Endodermal cell (in vitro differentiated cells): ENCODE measurements around the gene NAA30. TPM values are rescaled to one million over a fixed set of nuclear protein-coding genes. Genes with fewer than 3 reads are reported as not detected.
"Not testable (repeated sequence)": the region's sequence is repeated elsewhere in the genome, so short reads cannot be mapped to it uniquely, and the experiment has no call there.

Source experiments
- DNase-seq: peaks from one replicate; pipeline ENCODE4 v3.0.0-alpha.2; 2017
- H3K27ac ChIP-seq: 2 replicates; pipeline ENCODE4 v1.5.1; 2013; ENCODE audit warnings: mild to moderate bottlenecking, low read depth, low read length, moderate library complexity
- H3K27me3 ChIP-seq: 2 replicates; pipeline ENCODE4 v1.6.1; 2013; ENCODE audit warnings: mild to moderate bottlenecking, low read length, moderate library complexity; ENCODE audit not compliant: insufficient read depth, control insufficient read depth, poor library complexity, severe bottlenecking
- H3K36me3 ChIP-seq: 2 replicates; pipeline ENCODE4 v1.7.0; 2013; ENCODE audit warnings: mild to moderate bottlenecking, low read length, moderate library complexity; ENCODE audit not compliant: control insufficient read depth, insufficient read depth
- H3K4me1 ChIP-seq: one replicate; pipeline ENCODE4 v1.7.0; 2013; ENCODE audit warnings: low read length; ENCODE audit not compliant: control insufficient read depth, insufficient read depth
- H3K4me3 ChIP-seq: 2 replicates; pipeline ENCODE4 v1.5.1; 2013; ENCODE audit warnings: mild to moderate bottlenecking, low read length, moderate library complexity
- H3K9ac ChIP-seq: 2 replicates; pipeline ENCODE4 v1.6.1; 2013; ENCODE audit warnings: mild to moderate bottlenecking, low read length, moderate library complexity; ENCODE audit not compliant: poor library complexity, severe bottlenecking; ENCODE audit errors: extremely low read depth
- H3K9me3 ChIP-seq: 2 replicates; pipeline ENCODE4 v1.6.1; 2013; ENCODE audit warnings: mild to moderate bottlenecking, low read length, moderate library complexity; ENCODE audit not compliant: control insufficient read depth
- H3K27ac Mint-ChIP-seq: 2 replicates; pipeline ENCODE4 v1.8.0; 2020; ENCODE audit warnings: mixed read lengths
- H3K27me3 Mint-ChIP-seq: 2 replicates; pipeline ENCODE4 v1.8.0; 2021; ENCODE audit warnings: mild to moderate bottlenecking, mixed read lengths; ENCODE audit not compliant: insufficient read depth
- H3K36me3 Mint-ChIP-seq: 2 replicates; pipeline ENCODE4 v1.8.0; 2020; ENCODE audit warnings: low read depth, mixed read lengths
- H3K4me1 Mint-ChIP-seq: 2 replicates; pipeline ENCODE4 v1.8.0; 2020; ENCODE audit warnings: mixed read lengths
- H3K4me3 Mint-ChIP-seq: 2 replicates; pipeline ENCODE4 v1.8.0; 2020; ENCODE audit warnings: mild to moderate bottlenecking, moderate library complexity, mixed read lengths
- H3K9me3 Mint-ChIP-seq: 2 replicates; pipeline ENCODE4 v1.8.0; 2020; ENCODE audit warnings: mild to moderate bottlenecking, mixed read lengths
- CTCF ChIP-seq: fragments of 200-600 bp; sonication (generic); conservative IDR thresholded peaks from 2 replicates; pipeline ENCODE4 v1.5.0; 2021; ENCODE audit warnings: antibody characterized with exemption, mild to moderate bottlenecking
- WGBS, 2 experiments: methylation state at CpG; one replicate each; pipeline versions ENCODE4 v1.1.5 to v1.1.7; 2013; ENCODE audit warnings: missing lambda C conversion rate in 2 of 2, mixed read lengths in 1 of 2; ENCODE audit not compliant: insufficient coverage in 1 of 2, insufficient read length in 1 of 2; 5-methylcytosine and 5-hydroxymethylcytosine counted together
- total RNA-seq, 2 donors: library from RNA; stranded (reverse); fragmentation: NEBNext Ultra II Directional in 1 of 2; extraction: Animal tissue kit (Norgen Biotek cat#: 25700) in 1 of 2; gene quantifications; 2 replicates in 1 of 2; 3 replicates in 1 of 2; pipeline ENCODE4 v1.2.1, GENCODE V29; 2021

NAA30 gene
- total RNA-seq, 2 donors from 2014 or later, result 23.0 to 26.0 TPM

- peak; percentile 51 for DNase-seq
- peaks cover 55% of the 10 kb centered on the region for H3K4me1 Mint-ChIP-seq
- H3K4me3 Mint-ChIP-seq, result no peak overlapping the region
Measured at GRCh38 chr14:57362361-57362760, 28.0 kb upstream of the NAA30 start.

GRCh38 chr14:57364659-57365450, 25.5 kb upstream of the NAA30 start:
- Histone ChIP-seq H3K4me1 (peaks cover 8% of the 10 kb centered on the region), H3K36me3 (no peaks in the 10 kb centered on the region), H3K9ac (no peak overlapping the region), H3K4me3 (peak overlapping the region; percentile 36), H3K27ac (no peak overlapping the region), H3K9me3 (peaks cover under 1% of the 10 kb centered on the region), H3K27me3 (no peaks in the 10 kb centered on the region)
- Mint-ChIP-seq H3K36me3 (peaks cover 1% of the 10 kb centered on the region), H3K27ac (peak overlapping the region; percentile 91), H3K27me3 (no peaks in the 10 kb centered on the region), H3K4me1 (peaks cover 53% of the 10 kb centered on the region), H3K9me3 (peaks cover 13% of the 10 kb centered on the region), H3K4me3 (peak overlapping the region; percentile 15)
- peak; percentile 83 for DNase-seq
- WGBS, 2 experiments, result 46 to 54% methylated on average over 11 to 19 of the region's 19 CpGs
- TF ChIP-seq CTCF, result no peak

More at GRCh38 chr14:57362361-57362760, 28.0 kb upstream of the NAA30 start:
- Histone ChIP-seq H3K27ac (peak overlapping the region; percentile 7), H3K27me3 (no peaks in the 10 kb centered on the region), H3K4me3 (peak overlapping the region; percentile 22), H3K9me3 (no peaks in the 10 kb centered on the region), H3K9ac (peak overlapping the region; percentile 22), H3K36me3 (no peaks in the 10 kb centered on the region), H3K4me1 (peaks cover 13% of the 10 kb centered on the region)
- H3K27ac Mint-ChIP-seq, result peak overlapping the region; percentile 93
- no peaks in the 10 kb centered on the region for H3K9me3 Mint-ChIP-seq
- H3K27me3 Mint-ChIP-seq, result no peaks in the 10 kb centered on the region
- TF ChIP-seq CTCF, result no peak
- no peaks in the 10 kb centered on the region for H3K36me3 Mint-ChIP-seq

- not testable (repeated sequence) for H3K36me3 ChIP-seq, H3K4me3 Mint-ChIP-seq, H3K4me3 ChIP-seq, H3K27me3 ChIP-seq, H3K4me1 ChIP-seq, DNase-seq, H3K27ac Mint-ChIP-seq, H3K27ac ChIP-seq, H3K27me3 Mint-ChIP-seq, H3K36me3 Mint-ChIP-seq, H3K9ac ChIP-seq, H3K9me3 ChIP-seq
- 96 to 100% methylated on average over 2 to 5 of the region's 5 CpGs for WGBS, 2 experiments
- H3K4me1 Mint-ChIP-seq, result peaks cover 20% of the 10 kb centered on the region
- H3K9me3 Mint-ChIP-seq, result peaks cover 19% of the 10 kb centered on the region
Measured at GRCh38 chr14:57370187-57370586, 20.2 kb upstream of the NAA30 start.
